Measurements from ENCODE around the gene SRM. TPM values are rescaled to one million over a fixed set of nuclear protein-coding genes. Genes with fewer than 3 reads are reported as not detected.

Gene SRM
- total and polyA plus RNA-seq, 10 donors: 42.0 to 114 (median 63.1) TPM

GRCh38 chr1:11072216-11072917, 12.5 kb upstream of the SRM start:
- H3K4me1 ChIP-seq: no peaks in the 10 kb centered on the region
- peak; percentile 59 for DNase-seq
- H3K4me3 ChIP-seq: no peak overlapping the region
- 56 to 84% (median 73%) methylated on average over 13 of the region's 13 CpGs for WGBS, 5 donors
- H3K36me3 ChIP-seq: peaks cover 8 to 100% (median 98%) of the 10 kb centered on the region in 6 donors
- intact Hi-C loops (cut with DNase I; ENCODE audit: low total_unique reads): no loop called here
- TF ChIP-seq POLR2A (IDR thresholded peaks at IDR 0.05): no peak
- TF ChIP-seq CTCF (IDR thresholded peaks at IDR 0.05 in 8 of 11, conservative IDR thresholded peaks at IDR 0.05 in 3 of 11): no peak
- TF ChIP-seq POLR2AphosphoS5 (IDR thresholded peaks at IDR 0.05): no peak
- no peaks in the 10 kb centered on the region for H3K9me3 ChIP-seq
- no peak overlapping the region for H3K27ac ChIP-seq
- no peaks in the 10 kb centered on the region for H3K27me3 ChIP-seq (replicated peaks in 1 of 7)

- Histone ChIP-seq H3K36me3 (peaks cover 8 to 100% (median 97%) of the 10 kb centered on the region in 6 donors), H3K27me3 (replicated peaks in 1 of 7) (no peaks in the 10 kb centered on the region), H3K27ac (no peak overlapping the region), H3K4me3 (no peak overlapping the region), H3K4me1 (no peaks in the 10 kb centered on the region), H3K9me3 (no peaks in the 10 kb centered on the region)
- peak; percentile 33 for DNase-seq
- 84 to 91% (median 87%) methylated on average over 15 of the region's 15 CpGs for WGBS, 5 donors
- no peak for TF ChIP-seq POLR2A (IDR thresholded peaks at IDR 0.05)
- peak in 1 of 3 donors; percentile 28 for TF ChIP-seq POLR2AphosphoS5 (IDR thresholded peaks at IDR 0.05)
- no peak for TF ChIP-seq CTCF (IDR thresholded peaks at IDR 0.05 in 8 of 11, conservative IDR thresholded peaks at IDR 0.05 in 3 of 11)
- intact Hi-C loops (cut with DNase I; ENCODE audit: low total_unique reads): no loop called here
Observed at GRCh38 chr1:11071463-11072215, 11.8 kb upstream of the SRM start.

- no peak overlapping the region for H3K4me3 ChIP-seq
- WGBS, 5 donors: 94 to 97% (median 96%) methylated on average over 11 of the region's 11 CpGs
- intact Hi-C loops (cut with DNase I; ENCODE audit: low total_unique reads): no loop called here
- H3K27ac ChIP-seq: no peak overlapping the region
- H3K4me1 ChIP-seq: no peaks in the 10 kb centered on the region
- no peak for TF ChIP-seq CTCF (IDR thresholded peaks at IDR 0.05 in 8 of 11, conservative IDR thresholded peaks at IDR 0.05 in 3 of 11)
- TF ChIP-seq POLR2AphosphoS5 (IDR thresholded peaks at IDR 0.05): no peak
- no peak for TF ChIP-seq POLR2A (IDR thresholded peaks at IDR 0.05)
- DNase-seq: peak; percentile 36
- H3K27me3 ChIP-seq (replicated peaks in 1 of 7): no peaks in the 10 kb centered on the region
- H3K36me3 ChIP-seq: peaks cover 8 to 100% (median 97%) of the 10 kb centered on the region in 6 donors
- H3K9me3 ChIP-seq: no peaks in the 10 kb centered on the region
Observed at GRCh38 chr1:11070876-11071275, 11.1 kb upstream of the SRM start.
